GM12892 (cell line): Measurements from ENCODE around the gene ZNF816.

ENCODE experiments used
- POLR2A ChIP-seq: IDR thresholded peaks from 2 replicates; pipeline ENCODE4 v1.6.1; 2011; ENCODE audit warnings: low read depth, low read length, control low read depth
- POLR2AphosphoS5 ChIP-seq: IDR thresholded peaks from 2 replicates; pipeline ENCODE4 v1.6.1; 2011; ENCODE audit warnings: low read depth, low read length, control low read depth

GRCh38 chr19:52959613-52960295 is 2.9 kb downstream of the ZNF816 start:
- TF ChIP-seq POLR2AphosphoS5: no peak
- no peak for TF ChIP-seq POLR2A
